Liver (tissue), 9 donors: ENCODE results near the gene UGT2B15. TPM values are rescaled to one million over a fixed set of nuclear protein-coding genes. Genes with fewer than 3 reads are reported as not detected.
"Not testable (repeated sequence)": the region's sequence is repeated elsewhere in the genome, so short reads cannot be mapped to it uniquely, and the experiment has no call there.

Experiments
- DNase-seq: peaks from one replicate; pipeline ENCODE4 v3.0.0-alpha.2; 2017; ENCODE audit warnings: low spot score
- H3K27ac ChIP-seq, 2 donors: one replicate each; pipeline ENCODE4 v1.7.0; 2013; ENCODE audit warnings: inconsistent platforms in 2 of 2, low read length in 2 of 2, control low read depth in 1 of 2, low read depth in 1 of 2, mild to moderate bottlenecking in 1 of 2
- H3K27me3 ChIP-seq, 4 donors: one replicate each; pipeline versions ENCODE4 v1.6.1 to v1.7.0; 2013; ENCODE audit warnings: low read length in 3 of 4, inconsistent platforms in 1 of 4, mild to moderate bottlenecking in 1 of 4, moderate library complexity in 1 of 4; ENCODE audit not compliant: control insufficient read depth in 4 of 4, insufficient read depth in 4 of 4
- H3K36me3 ChIP-seq, 4 donors: one replicate each; pipeline versions ENCODE4 v1.6.1 to v1.7.0; 2013; ENCODE audit warnings: low read length in 3 of 4, mild to moderate bottlenecking in 3 of 4, low read depth in 1 of 4, moderate library complexity in 1 of 4; ENCODE audit not compliant: control insufficient read depth in 4 of 4, insufficient read depth in 3 of 4
- H3K4me1 ChIP-seq, 4 donors: one replicate each; pipeline versions ENCODE4 v1.6.1 to v1.7.0; 2013; ENCODE audit warnings: low read length in 3 of 4, mild to moderate bottlenecking in 3 of 4, moderate library complexity in 1 of 4; ENCODE audit not compliant: control insufficient read depth in 4 of 4, insufficient read depth in 4 of 4
- H3K4me3 ChIP-seq, 3 donors: one replicate each; pipeline versions ENCODE4 v1.6.1 to v1.7.0; 2013; ENCODE audit warnings: low read length in 3 of 3, control low read depth in 1 of 3, low read depth in 1 of 3, mild to moderate bottlenecking in 1 of 3
- H3K9ac ChIP-seq, 2 donors: one replicate each; pipeline ENCODE4 v1.7.0; 2013; ENCODE audit warnings: low read length in 2 of 2, mild to moderate bottlenecking in 2 of 2, moderate library complexity in 2 of 2, control low read depth in 1 of 2, low read depth in 1 of 2
- H3K9me3 ChIP-seq, 4 donors: one replicate each; pipeline versions ENCODE4 v1.6.1 to v1.7.0; 2013; ENCODE audit warnings: low read length in 3 of 4; ENCODE audit not compliant: control insufficient read depth in 4 of 4
- EGR1 ChIP-seq, 2 donors: IDR thresholded peaks; 2 replicates each; pipeline ENCODE4 v1.6.1; 2016 to 2018; ENCODE audit warnings: antibody characterized with exemption in 2 of 2, low read depth in 2 of 2
- FOXA2 ChIP-seq: IDR thresholded peaks from 2 replicates; pipeline ENCODE4 v1.6.1; 2016; ENCODE audit warnings: antibody characterized with exemption
- GABPA ChIP-seq, 2 donors: IDR thresholded peaks in 1 of 2; conservative IDR thresholded peaks in 1 of 2; 2 replicates each; pipeline ENCODE4 v1.6.1; 2016; ENCODE audit warnings: antibody characterized with exemption in 2 of 2, mild to moderate bottlenecking in 1 of 2, moderate library complexity in 1 of 2
- HNF4A ChIP-seq, 2 donors: conservative IDR thresholded peaks; 2 replicates each; pipeline ENCODE4 v1.6.1; 2016; ENCODE audit warnings: antibody characterized with exemption in 2 of 2, mild to moderate bottlenecking in 2 of 2
- HNF4G ChIP-seq: IDR thresholded peaks from 2 replicates; pipeline ENCODE4 v1.6.1; 2016; ENCODE audit warnings: antibody characterized with exemption
- JUND ChIP-seq, 2 donors: IDR thresholded peaks; 2 replicates each; pipeline ENCODE4 v1.6.1; 2016; ENCODE audit warnings: antibody characterized with exemption in 2 of 2
- MAX ChIP-seq: IDR thresholded peaks from 2 replicates; pipeline ENCODE4 v1.6.1; 2016; ENCODE audit warnings: antibody characterized with exemption
- RAD21 ChIP-seq, 2 donors: IDR thresholded peaks; 2 replicates each; pipeline ENCODE4 v1.6.1; 2016; ENCODE audit warnings: antibody characterized with exemption in 2 of 2, mild to moderate bottlenecking in 2 of 2
- TAF1 ChIP-seq: conservative IDR thresholded peaks from 2 replicates; pipeline ENCODE4 v1.6.1; 2016; ENCODE audit warnings: antibody characterized with exemption, mild to moderate bottlenecking
- WGBS: extraction: QIAGEN DNeasy Blood & Tissue Kit; methylation state at CpG from one replicate; pipeline ENCODE4 v1.1.7; 2013; 5-methylcytosine and 5-hydroxymethylcytosine counted together
- polyA plus RNA-seq, 2 donors: library from polyadenylated mRNA; stranded (reverse) in 1 of 2; unstranded in 1 of 2; fragments of 200-250 nt in 1 of 2; fragments of >200 nt in 1 of 2; fragmentation: Nextera tagmentation in 1 of 2; extraction: Ambion mirVana in 1 of 2; gene quantifications; one replicate each; pipeline versions ENCODE4 v1.2.1 to v1.2.3, GENCODE V29; 2013 to 2015
- total RNA-seq, 2 donors: library from RNA; depleted of rRNA; stranded (reverse); fragments of >200 nt; gene quantifications; one replicate each; pipeline ENCODE4 v1.2.3, GENCODE V29; 2014
- TF ChIP-seq, protein P1 (sequence below): IDR thresholded peaks from 2 replicates; pipeline ENCODE4 v1.6.1; 2016; ENCODE audit warnings: antibody characterized with exemption
- donor health status: healthy.
- donor health status: healthy.
- donor health status: healthy.
- donor health status: healthy.
- donor health status: healthy.

Gene UGT2B15
- total and polyA plus RNA-seq, 4 donors, result 8.2 to 80.8 (median 73.9) TPM

GRCh38 chr4:68630371-68630770, 40.1 kb downstream of the UGT2B15 start:
- H3K9ac ChIP-seq, result no peak overlapping the region
- no peaks in the 10 kb centered on the region for H3K4me1 ChIP-seq
- DNase-seq, result no peak
- TF ChIP-seq MAX, result no peak
- no peak for TF ChIP-seq JUND (IDR thresholded peaks at IDR 0.05)
- TF ChIP-seq GABPA (IDR thresholded peaks at IDR 0.05 in 1 of 2, conservative IDR thresholded peaks at IDR 0.05 in 1 of 2), result no peak
- TF ChIP-seq, protein P1, sequence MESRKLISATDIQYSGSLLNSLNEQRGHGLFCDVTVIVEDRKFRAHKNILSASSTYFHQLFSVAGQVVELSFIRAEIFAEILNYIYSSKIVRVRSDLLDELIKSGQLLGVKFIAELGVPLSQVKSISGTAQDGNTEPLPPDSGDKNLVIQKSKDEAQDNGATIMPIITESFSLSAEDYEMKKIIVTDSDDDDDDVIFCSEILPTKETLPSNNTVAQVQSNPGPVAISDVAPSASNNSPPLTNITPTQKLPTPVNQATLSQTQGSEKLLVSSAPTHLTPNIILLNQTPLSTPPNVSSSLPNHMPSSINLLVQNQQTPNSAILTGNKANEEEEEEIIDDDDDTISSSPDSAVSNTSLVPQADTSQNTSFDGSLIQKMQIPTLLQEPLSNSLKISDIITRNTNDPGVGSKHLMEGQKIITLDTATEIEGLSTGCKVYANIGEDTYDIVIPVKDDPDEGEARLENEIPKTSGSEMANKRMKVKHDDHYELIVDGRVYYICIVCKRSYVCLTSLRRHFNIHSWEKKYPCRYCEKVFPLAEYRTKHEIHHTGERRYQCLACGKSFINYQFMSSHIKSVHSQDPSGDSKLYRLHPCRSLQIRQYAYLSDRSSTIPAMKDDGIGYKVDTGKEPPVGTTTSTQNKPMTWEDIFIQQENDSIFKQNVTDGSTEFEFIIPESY, result no peak
- TF ChIP-seq TAF1, result no peak
- H3K36me3 ChIP-seq, result peaks cover 0 to 3% (median 0%) of the 10 kb centered on the region in 4 donors
- 93% methylated on average over 3 of the region's 3 CpGs for WGBS
- no peaks in the 10 kb centered on the region for H3K9me3 ChIP-seq
- no peaks in the 10 kb centered on the region for H3K27me3 ChIP-seq
- H3K27ac ChIP-seq, result no peak overlapping the region
- no peak overlapping the region for H3K4me3 ChIP-seq

GRCh38 chr4:68622731-68623130, 47.7 kb downstream of the UGT2B15 start:
- not testable (repeated sequence) for H3K9me3 ChIP-seq, H3K4me3 ChIP-seq, H3K9ac ChIP-seq, H3K4me1 ChIP-seq, DNase-seq, H3K36me3 ChIP-seq, H3K27me3 ChIP-seq, H3K27ac ChIP-seq
- WGBS, result 88% methylated on average over 2 of the region's 2 CpGs

DNA sequence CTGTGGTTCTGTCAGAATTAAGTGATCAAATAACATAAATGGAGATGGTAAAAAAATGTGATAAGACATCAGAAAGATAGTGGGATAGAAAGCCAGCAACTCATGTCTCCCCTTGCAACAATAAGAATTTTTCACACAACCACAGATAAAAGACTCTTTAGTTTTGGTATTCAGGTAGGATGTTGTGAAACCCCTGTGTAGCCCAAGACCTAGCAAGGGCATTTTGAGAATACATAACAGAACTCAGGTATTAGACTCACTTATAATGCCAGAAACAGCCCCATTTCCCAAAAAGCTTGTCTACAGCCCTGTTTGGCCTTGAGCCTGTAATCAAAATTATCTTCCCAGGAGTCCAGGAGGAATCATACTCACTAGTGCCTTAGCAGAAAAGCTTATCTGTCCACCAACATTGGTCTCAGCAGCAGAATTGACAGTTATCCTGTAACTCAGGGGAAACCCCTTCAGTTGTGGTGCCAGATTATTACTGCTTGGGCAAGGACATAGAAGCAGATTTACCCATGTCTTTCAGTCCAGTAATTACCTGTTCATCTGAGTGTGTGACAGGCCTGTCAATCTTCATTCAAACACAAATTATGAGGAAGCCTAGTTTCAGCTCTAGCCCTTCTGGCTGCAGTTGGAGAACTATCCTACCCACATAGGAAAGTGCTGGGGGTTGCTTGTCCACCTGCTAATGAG, 53.3 kb downstream of the UGT2B15 start:
- Histone ChIP-seq H3K9ac (no peak overlapping the region), H3K9me3 (no peaks in the 10 kb centered on the region), H3K4me3 (no peak overlapping the region), H3K27me3 (no peaks in the 10 kb centered on the region), H3K36me3 (no peaks in the 10 kb centered on the region), H3K27ac (no peak overlapping the region), H3K4me1 (peaks cover 0 to 1% (median 0%) of the 10 kb centered on the region in 4 donors)
- DNase-seq, result no peak
- TF ChIP-seq HNF4A (conservative IDR thresholded peaks at IDR 0.05) (no peak), EGR1 (IDR thresholded peaks at IDR 0.05; ENCODE audit: low read depth in 2 of 2) (no peak), GABPA (IDR thresholded peaks at IDR 0.05 in 1 of 2, conservative IDR thresholded peaks at IDR 0.05 in 1 of 2) (no peak), FOXA2 (no peak), RAD21 (IDR thresholded peaks at IDR 0.05) (no peak), MAX (no peak), HNF4G (no peak)
